ENCODE results near the gene GPR35. TPM values are rescaled to one million over a fixed set of nuclear protein-coding genes. Genes with fewer than 3 reads are reported as not detected.
A peak's percentile ranks its signal among the peaks of the same experiment; 100 is the strongest.

The GPR35 gene
- total RNA-seq, 1 donor, result 1.1 TPM

GRCh38 chr2:240584486-240585031, 40.7 kb upstream of the GPR35 start:
- Histone ChIP-seq H3K27ac (ENCODE audit: low read depth, low read length) (peak overlapping the region; percentile 79), H3K4me2 (ENCODE audit: insufficient read depth, low read length) (peak overlapping the region; percentile 90), H3K4me1 (ENCODE audit: insufficient read depth, low read length) (peaks cover 36% of the 10 kb centered on the region), H3K27me3 (ENCODE audit: insufficient read depth, low read length) (no peaks in the 10 kb centered on the region), H2AFZ (ENCODE audit: low read length) (no peak overlapping the region), H3K79me2 (ENCODE audit: insufficient read depth, low read length) (peaks cover 87% of the 10 kb centered on the region), H3K36me3 (ENCODE audit: insufficient read depth, low read length) (no peaks in the 10 kb centered on the region), H4K20me1 (ENCODE audit: insufficient read depth, low read length) (peaks cover 39% of the 10 kb centered on the region), H3K4me3 (ENCODE audit: insufficient read depth, low read length) (peak overlapping the region; percentile 90), H3K9me3 (ENCODE audit: low read depth, low read length) (no peaks in the 10 kb centered on the region)
- peak; percentile 34 for DNase-seq (ENCODE audit: insufficient read length, low spot score, missing footprints)
- TF ChIP-seq CTCF (IDR thresholded peaks at IDR 0.05; ENCODE audit: extremely low read depth, low read depth, low read length), result no peak

GRCh38 chr2:240585101-240585500, 40.2 kb upstream of the GPR35 start:
- H3K27ac ChIP-seq (ENCODE audit: low read depth, low read length), result peak overlapping the region; percentile 79
- no peaks in the 10 kb centered on the region for H3K27me3 ChIP-seq (ENCODE audit: insufficient read depth, low read length)
- peaks cover 88% of the 10 kb centered on the region for H3K79me2 ChIP-seq (ENCODE audit: insufficient read depth, low read length)
- H3K36me3 ChIP-seq (ENCODE audit: insufficient read depth, low read length), result no peaks in the 10 kb centered on the region
- H3K9me3 ChIP-seq (ENCODE audit: low read depth, low read length), result no peaks in the 10 kb centered on the region
- no peak for DNase-seq (ENCODE audit: insufficient read length, low spot score, missing footprints)
- no peak overlapping the region for H2AFZ ChIP-seq (ENCODE audit: low read length)
- H3K4me3 ChIP-seq (ENCODE audit: insufficient read depth, low read length), result peak overlapping the region; percentile 90
- peaks cover 31% of the 10 kb centered on the region for H3K4me1 ChIP-seq (ENCODE audit: insufficient read depth, low read length)
- peak overlapping the region; percentile 90 for H3K4me2 ChIP-seq (ENCODE audit: insufficient read depth, low read length)
- no peak for TF ChIP-seq CTCF (IDR thresholded peaks at IDR 0.05; ENCODE audit: extremely low read depth, low read depth, low read length)
- H4K20me1 ChIP-seq (ENCODE audit: insufficient read depth, low read length), result peaks cover 38% of the 10 kb centered on the region

- peak overlapping the region; percentile 79 for H3K27ac ChIP-seq (ENCODE audit: low read depth, low read length)
- no peaks in the 10 kb centered on the region for H3K36me3 ChIP-seq (ENCODE audit: insufficient read depth, low read length)
- TF ChIP-seq CTCF (IDR thresholded peaks at IDR 0.05; ENCODE audit: extremely low read depth, low read depth, low read length), result no peak
- H2AFZ ChIP-seq (ENCODE audit: low read length), result peak overlapping the region; percentile 93
- H3K4me1 ChIP-seq (ENCODE audit: insufficient read depth, low read length), result peaks cover 26% of the 10 kb centered on the region
- H3K4me3 ChIP-seq (ENCODE audit: insufficient read depth, low read length), result peak overlapping the region; percentile 90
- peak; percentile 60 for DNase-seq (ENCODE audit: insufficient read length, low spot score, missing footprints)
- peak overlapping the region; percentile 90 for H3K4me2 ChIP-seq (ENCODE audit: insufficient read depth, low read length)
- no peaks in the 10 kb centered on the region for H3K9me3 ChIP-seq (ENCODE audit: low read depth, low read length)
- peaks cover 35% of the 10 kb centered on the region for H4K20me1 ChIP-seq (ENCODE audit: insufficient read depth, low read length)
- H3K79me2 ChIP-seq (ENCODE audit: insufficient read depth, low read length), result peaks cover 87% of the 10 kb centered on the region
- no peaks in the 10 kb centered on the region for H3K27me3 ChIP-seq (ENCODE audit: insufficient read depth, low read length)
These were observed 39.5 kb upstream of the GPR35 start for GRCh38 chr2:240585681-240586197.

- no peaks in the 10 kb centered on the region for H3K9me3 ChIP-seq (ENCODE audit: low read depth, low read length)
- no peak for TF ChIP-seq CTCF (IDR thresholded peaks at IDR 0.05; ENCODE audit: extremely low read depth, low read depth, low read length)
- DNase-seq (ENCODE audit: insufficient read length, low spot score, missing footprints), result peak; percentile 100
- H3K27me3 ChIP-seq (ENCODE audit: insufficient read depth, low read length), result no peaks in the 10 kb centered on the region
- peaks cover 38% of the 10 kb centered on the region for H4K20me1 ChIP-seq (ENCODE audit: insufficient read depth, low read length)
- H3K4me2 ChIP-seq (ENCODE audit: insufficient read depth, low read length), result peak within 1 kb of the TSS; percentile 90
- H3K4me1 ChIP-seq (ENCODE audit: insufficient read depth, low read length), result peaks cover 28% of the 10 kb centered on the region
- H3K79me2 ChIP-seq (ENCODE audit: insufficient read depth, low read length), result peaks cover 89% of the 10 kb centered on the region
- peak within 1 kb of the TSS; percentile 93 for H2AFZ ChIP-seq (ENCODE audit: low read length)
- H3K36me3 ChIP-seq (ENCODE audit: insufficient read depth, low read length), result no peaks in the 10 kb centered on the region
- peak within 1 kb of the TSS; percentile 90 for H3K4me3 ChIP-seq (ENCODE audit: insufficient read depth, low read length)
- H3K27ac ChIP-seq (ENCODE audit: low read depth, low read length), result peak within 1 kb of the TSS; percentile 79
These were observed 38.9 kb upstream of the GPR35 start, which contains the start of gene CAPN10 for GRCh38 chr2:240586198-240586918. TSS of gene CAPN10 (plus strand) at chr2:240586734. CDS start at chr2:240586912, 178 bp downstream.

All from osteoblast (primary cell).